Measurements from ENCODE around the gene TSPAN32. TPM values are rescaled to one million over a fixed set of nuclear protein-coding genes. Genes with fewer than 3 reads are reported as not detected.

TSPAN32 gene
- total and polyA plus RNA-seq, 2 donors (not counting 1 experiment from before 2014, with no cell fraction given): 0.17 TPM; not detected in 1

GRCh38 chr11:2276280-2277007, 25.4 kb upstream of the TSPAN32 start:
- no peak overlapping the region for H2AFZ ChIP-seq (ENCODE audit: low read length)
- no peaks in the 10 kb centered on the region for H4K20me1 ChIP-seq (ENCODE audit: control insufficient read depth, extremely low read depth, insufficient read depth, low read length)
- TF ChIP-seq EZH2 (IDR thresholded peaks at IDR 0.05; ENCODE audit: low read length, missing control alignments) (no peak), CTCF (conservative IDR thresholded peaks at IDR 0.05 in 1 of 2, IDR thresholded peaks at IDR 0.05 in 1 of 2; ENCODE audit: low read depth in 1 of 2, low read length in 2 of 2) (no peak)
- no peaks in the 10 kb centered on the region for H3K36me3 ChIP-seq (ENCODE audit: control insufficient read depth, insufficient read depth, low read length)
- H3K9ac ChIP-seq (ENCODE audit: insufficient read depth, low read length): no peak overlapping the region
- H3K4me2 ChIP-seq (ENCODE audit: extremely low read depth, insufficient read depth, low read length): no peak overlapping the region
- H3K9me3 ChIP-seq (ENCODE audit: control insufficient read depth, insufficient read depth, low read depth, low read length): no peaks in the 10 kb centered on the region
- H3K27ac ChIP-seq (ENCODE audit: insufficient read depth, low read length): no peak overlapping the region
- DNase-seq (ENCODE audit: low read depth in 2 of 2): no peak
- H3K79me2 ChIP-seq (ENCODE audit: control insufficient read depth, insufficient read depth, low read length): no peaks in the 10 kb centered on the region
- H3K4me3 ChIP-seq (replicated peaks in 1 of 4; ENCODE audit: control extremely low read depth in 1 of 4, insufficient read depth in 1 of 4, low read depth in 3 of 4, low read length in 4 of 4): no peak overlapping the region
- no peaks in the 10 kb centered on the region for H3K27me3 ChIP-seq (ENCODE audit: control insufficient read depth, insufficient read depth, low read length)
- H3K4me1 ChIP-seq (ENCODE audit: control insufficient read depth, extremely low read depth, insufficient read depth, low read length): no peaks in the 10 kb centered on the region

- H3K27me3 ChIP-seq (ENCODE audit: control insufficient read depth, insufficient read depth, low read length): no peaks in the 10 kb centered on the region
- H3K9ac ChIP-seq (ENCODE audit: insufficient read depth, low read length): no peak overlapping the region
- no peaks in the 10 kb centered on the region for H3K36me3 ChIP-seq (ENCODE audit: control insufficient read depth, insufficient read depth, low read length)
- H3K9me3 ChIP-seq (ENCODE audit: control insufficient read depth, insufficient read depth, low read depth, low read length): no peaks in the 10 kb centered on the region
- no peaks in the 10 kb centered on the region for H3K4me1 ChIP-seq (ENCODE audit: control insufficient read depth, extremely low read depth, insufficient read depth, low read length)
- no peak for DNase-seq (ENCODE audit: low read depth in 2 of 2)
- H3K27ac ChIP-seq (ENCODE audit: insufficient read depth, low read length): no peak overlapping the region
- H3K4me2 ChIP-seq (ENCODE audit: extremely low read depth, insufficient read depth, low read length): no peak overlapping the region
- H4K20me1 ChIP-seq (ENCODE audit: control insufficient read depth, extremely low read depth, insufficient read depth, low read length): no peaks in the 10 kb centered on the region
- H3K4me3 ChIP-seq (replicated peaks in 1 of 4; ENCODE audit: control extremely low read depth in 1 of 4, insufficient read depth in 1 of 4, low read depth in 3 of 4, low read length in 4 of 4): no peak overlapping the region
- H3K79me2 ChIP-seq (ENCODE audit: control insufficient read depth, insufficient read depth, low read length): no peaks in the 10 kb centered on the region
- no peak overlapping the region for H2AFZ ChIP-seq (ENCODE audit: low read length)
- TF ChIP-seq CTCF (conservative IDR thresholded peaks at IDR 0.05 in 1 of 2, IDR thresholded peaks at IDR 0.05 in 1 of 2; ENCODE audit: low read depth in 1 of 2, low read length in 2 of 2): no peak
- no peak for TF ChIP-seq EZH2 (IDR thresholded peaks at IDR 0.05; ENCODE audit: low read length, missing control alignments)
Observed at GRCh38 chr11:2277008-2277346, 24.8 kb upstream of the TSPAN32 start.

- TF ChIP-seq EZH2 (IDR thresholded peaks at IDR 0.05; ENCODE audit: low read length, missing control alignments): no peak
- TF ChIP-seq CTCF (conservative IDR thresholded peaks at IDR 0.05 in 1 of 2, IDR thresholded peaks at IDR 0.05 in 1 of 2; ENCODE audit: low read depth in 1 of 2, low read length in 2 of 2): no peak
- Histone ChIP-seq H3K4me3 (replicated peaks in 1 of 4; ENCODE audit: control extremely low read depth in 1 of 4, insufficient read depth in 1 of 4, low read depth in 3 of 4, low read length in 4 of 4) (no peak overlapping the region), H4K20me1 (ENCODE audit: control insufficient read depth, extremely low read depth, insufficient read depth, low read length) (no peaks in the 10 kb centered on the region), H3K4me2 (ENCODE audit: extremely low read depth, insufficient read depth, low read length) (no peak overlapping the region), H3K79me2 (ENCODE audit: control insufficient read depth, insufficient read depth, low read length) (no peaks in the 10 kb centered on the region), H3K4me1 (ENCODE audit: control insufficient read depth, extremely low read depth, insufficient read depth, low read length) (no peaks in the 10 kb centered on the region), H2AFZ (ENCODE audit: low read length) (no peak overlapping the region), H3K27ac (ENCODE audit: insufficient read depth, low read length) (no peak overlapping the region), H3K9me3 (ENCODE audit: control insufficient read depth, insufficient read depth, low read depth, low read length) (no peaks in the 10 kb centered on the region), H3K9ac (ENCODE audit: insufficient read depth, low read length) (no peak overlapping the region), H3K36me3 (ENCODE audit: control insufficient read depth, insufficient read depth, low read length) (no peaks in the 10 kb centered on the region), H3K27me3 (ENCODE audit: control insufficient read depth, insufficient read depth, low read length) (no peaks in the 10 kb centered on the region)
- DNase-seq (ENCODE audit: low read depth in 2 of 2): no peak
Observed at GRCh38 chr11:2277933-2278523, 23.8 kb upstream of the TSPAN32 start.

Data from fibroblast of lung (primary cell).